ENCODE measurements around the gene KAZN.

GRCh38 chr1:14759042-14759818 is 160.7 kb downstream of the KAZN start:
- no peak for TF ChIP-seq CTCF (IDR thresholded peaks at IDR 0.05; ENCODE audit: low read length)
- no peak for TF ChIP-seq EZH2 (IDR thresholded peaks at IDR 0.05; ENCODE audit: borderline replicate concordance, low read length)
